ENCODE data around the gene ACSF3.

Gene ACSF3

GRCh38 chr16:89114159-89114981 is 20.7 kb downstream of the ACSF3 start:
- no peak for FAIRE-seq

- no peak for FAIRE-seq
Measured at GRCh38 chr16:89115216-89115861, 21.7 kb downstream of the ACSF3 start.

- FAIRE-seq, result no peak
Measured at GRCh38 chr16:89116341-89117226, 22.9 kb downstream of the ACSF3 start.

- no peak for FAIRE-seq
Measured at GRCh38 chr16:89117227-89117974, 23.7 kb downstream of the ACSF3 start.

- FAIRE-seq, result no peak
Measured at GRCh38 chr16:89117975-89118289, 24.3 kb downstream of the ACSF3 start.

GRCh38 chr16:89118361-89119165 is 24.9 kb downstream of the ACSF3 start:
- FAIRE-seq, result no peak

GRCh38 chr16:89119166-89119621 is 25.5 kb downstream of the ACSF3 start:
- no peak for FAIRE-seq

- FAIRE-seq, result no peak
Measured at GRCh38 chr16:89119661-89120141, 26.0 kb downstream of the ACSF3 start.

- FAIRE-seq, result no peak
Measured at GRCh38 chr16:89120281-89120680, 26.6 kb downstream of the ACSF3 start.

- FAIRE-seq, result no peak
Measured at GRCh38 chr16:89120921-89121351, 27.3 kb downstream of the ACSF3 start.

- FAIRE-seq, result no peak
Measured at GRCh38 chr16:89121691-89122321, 28.2 kb downstream of the ACSF3 start.

GRCh38 chr16:89122322-89122851 is 28.7 kb downstream of the ACSF3 start:
- no peak for FAIRE-seq

- FAIRE-seq, result no peak
Measured at GRCh38 chr16:89123001-89123830, 29.6 kb downstream of the ACSF3 start.

- FAIRE-seq, result no peak
Measured at GRCh38 chr16:89123831-89124100, 30.1 kb downstream of the ACSF3 start.

GRCh38 chr16:89129378-89129777 is 35.7 kb downstream of the ACSF3 start:
- no peak for FAIRE-seq

GRCh38 chr16:89130448-89130847 is 36.8 kb downstream of the ACSF3 start:
- FAIRE-seq, result no peak

GRCh38 chr16:89131783-89132182 is 38.1 kb downstream of the ACSF3 start:
- FAIRE-seq, result no peak

GRCh38 chr16:89132194-89133005 is 38.7 kb downstream of the ACSF3 start:
- FAIRE-seq, result no peak

All from endometrium (tissue), 2 donors.